Lung (tissue), 12 donors: ENCODE results near the gene ABCA4. TPM values are rescaled to one million over a fixed set of nuclear protein-coding genes. Genes with fewer than 3 reads are reported as not detected.
A peak's percentile ranks its signal among the peaks of the same experiment; 100 is the strongest.

ENCODE experiments used
- ATAC-seq: fragments of 200-7000 bp; cut with Tn5 transposase; one replicate; pipeline ENCODE4 v1.9.1; 2020; ENCODE audit warnings: moderate number of reproducible peaks; ENCODE audit not compliant: insufficient read depth, low FRiP score
- DNase-seq, 3 donors: peaks; one replicate each; pipeline ENCODE4 v3.0.0-alpha.2; 2013 to 2017
- H3K27ac ChIP-seq, 2 donors: one replicate each; pipeline ENCODE4 v1.5.1; 2013; ENCODE audit warnings: mild to moderate bottlenecking in 2 of 2, moderate library complexity in 2 of 2, control low read depth in 1 of 2, inconsistent platforms in 1 of 2, low read depth in 1 of 2, low read length in 1 of 2
- H3K27me3 ChIP-seq, 3 donors: one replicate each; pipeline ENCODE4 v1.5.1; 2013; ENCODE audit warnings: low read length in 2 of 3; ENCODE audit not compliant: control insufficient read depth in 3 of 3, insufficient read depth in 3 of 3
- H3K36me3 ChIP-seq, 4 donors: one replicate each; pipeline ENCODE4 v1.5.1; 2013; ENCODE audit warnings: low read length in 4 of 4, mild to moderate bottlenecking in 1 of 4, moderate library complexity in 1 of 4; ENCODE audit not compliant: control insufficient read depth in 4 of 4, insufficient read depth in 4 of 4
- H3K4me1 ChIP-seq, 5 donors: one replicate each; pipeline ENCODE4 v1.5.1; 2013; ENCODE audit warnings: low read length in 5 of 5, mild to moderate bottlenecking in 2 of 5, moderate library complexity in 1 of 5; ENCODE audit not compliant: control insufficient read depth in 5 of 5, insufficient read depth in 5 of 5
- H3K4me3 ChIP-seq: one replicate; pipeline ENCODE4 v1.5.1; 2013; ENCODE audit warnings: mild to moderate bottlenecking, control low read depth, moderate library complexity
- H3K9ac ChIP-seq, 2 donors: one replicate each; pipeline ENCODE4 v1.5.1; 2013; ENCODE audit warnings: low read length in 2 of 2, control low read depth in 1 of 2; ENCODE audit not compliant: insufficient read depth in 1 of 2
- H3K9me3 ChIP-seq, 4 donors: one replicate each; pipeline ENCODE4 v1.5.1; 2013; ENCODE audit warnings: low read length in 3 of 4, mild to moderate bottlenecking in 1 of 4, moderate library complexity in 1 of 4; ENCODE audit not compliant: control insufficient read depth in 4 of 4, insufficient read depth in 3 of 4
- WGBS, 2 donors: extraction: QIAGEN DNeasy Blood & Tissue Kit; methylation state at CpG; one replicate each; pipeline ENCODE4 v1.1.7; 2013; 5-methylcytosine and 5-hydroxymethylcytosine counted together
- polyA plus RNA-seq, 2 donors: library from polyadenylated mRNA; stranded (reverse); fragments of 200-250 nt; gene quantifications; one replicate each; pipeline ENCODE4 v1.2.1, GENCODE V29; 2013
- total RNA-seq, 2 donors: library from RNA; depleted of rRNA in 1 of 2; stranded (reverse); fragments of >200 nt in 1 of 2; gene quantifications; one replicate each; pipeline ENCODE4 v1.2.1, GENCODE V29; 2014 to 2021
- TF ChIP-seq, protein P1 (sequence below): IDR thresholded peaks from 2 replicates; pipeline ENCODE4 v1.5.1; 2012; ENCODE audit warnings: mild to moderate bottlenecking; ENCODE audit errors: control extremely low read depth, extremely low read depth
- donor health status: control.
- donor health status: control.
- donor health status: Bipolar disorder and iron deficiency.
- donor health status: healthy.
- donor health status: DM: yes; HTN: yes; CAD: no.

The ABCA4 gene
- total and polyA plus RNA-seq, 4 donors: 0.21 to 1.0 (median 0.67) TPM

GRCh38 chr1:93963585-93963984, 157.4 kb downstream of the ABCA4 start:
- TF ChIP-seq, protein P1, sequence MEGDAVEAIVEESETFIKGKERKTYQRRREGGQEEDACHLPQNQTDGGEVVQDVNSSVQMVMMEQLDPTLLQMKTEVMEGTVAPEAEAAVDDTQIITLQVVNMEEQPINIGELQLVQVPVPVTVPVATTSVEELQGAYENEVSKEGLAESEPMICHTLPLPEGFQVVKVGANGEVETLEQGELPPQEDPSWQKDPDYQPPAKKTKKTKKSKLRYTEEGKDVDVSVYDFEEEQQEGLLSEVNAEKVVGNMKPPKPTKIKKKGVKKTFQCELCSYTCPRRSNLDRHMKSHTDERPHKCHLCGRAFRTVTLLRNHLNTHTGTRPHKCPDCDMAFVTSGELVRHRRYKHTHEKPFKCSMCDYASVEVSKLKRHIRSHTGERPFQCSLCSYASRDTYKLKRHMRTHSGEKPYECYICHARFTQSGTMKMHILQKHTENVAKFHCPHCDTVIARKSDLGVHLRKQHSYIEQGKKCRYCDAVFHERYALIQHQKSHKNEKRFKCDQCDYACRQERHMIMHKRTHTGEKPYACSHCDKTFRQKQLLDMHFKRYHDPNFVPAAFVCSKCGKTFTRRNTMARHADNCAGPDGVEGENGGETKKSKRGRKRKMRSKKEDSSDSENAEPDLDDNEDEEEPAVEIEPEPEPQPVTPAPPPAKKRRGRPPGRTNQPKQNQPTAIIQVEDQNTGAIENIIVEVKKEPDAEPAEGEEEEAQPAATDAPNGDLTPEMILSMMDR: no peak
- H3K4me3 ChIP-seq: no peak overlapping the region
- H3K9ac ChIP-seq: no peak overlapping the region
- peaks cover 0 to 2% (median 0%) of the 10 kb centered on the region in 4 donors for H3K9me3 ChIP-seq
- DNase-seq (peak in 1 of 3 donors; percentile 15), ATAC-seq (no peak)
- peaks cover 0 to 1% (median 0%) of the 10 kb centered on the region in 5 donors for H3K4me1 ChIP-seq
- no peaks in the 10 kb centered on the region for H3K27me3 ChIP-seq
- H3K36me3 ChIP-seq: no peaks in the 10 kb centered on the region
- whole genome bisulfite sequencing, 2 donors: 76 to 86% methylated on average over 9 of the region's 9 CpGs
- no peak overlapping the region for H3K27ac ChIP-seq

- H3K4me3 ChIP-seq: no peak overlapping the region
- H3K9ac ChIP-seq: no peak overlapping the region
- TF ChIP-seq, protein P1: no peak
- DNase-seq (no peak), ATAC-seq (no peak)
- WGBS, 2 donors: 92 to 96% methylated on average over 3 of the region's 3 CpGs
- H3K4me1 ChIP-seq: peaks cover 0 to 1% (median 0%) of the 10 kb centered on the region in 5 donors
- peaks cover 0 to 2% (median 0%) of the 10 kb centered on the region in 4 donors for H3K9me3 ChIP-seq
- H3K27me3 ChIP-seq: no peaks in the 10 kb centered on the region
- H3K27ac ChIP-seq: no peak overlapping the region
- H3K36me3 ChIP-seq: no peaks in the 10 kb centered on the region
Measured at GRCh38 chr1:93961906-93962305, 159.0 kb downstream of the ABCA4 start.

DNA sequence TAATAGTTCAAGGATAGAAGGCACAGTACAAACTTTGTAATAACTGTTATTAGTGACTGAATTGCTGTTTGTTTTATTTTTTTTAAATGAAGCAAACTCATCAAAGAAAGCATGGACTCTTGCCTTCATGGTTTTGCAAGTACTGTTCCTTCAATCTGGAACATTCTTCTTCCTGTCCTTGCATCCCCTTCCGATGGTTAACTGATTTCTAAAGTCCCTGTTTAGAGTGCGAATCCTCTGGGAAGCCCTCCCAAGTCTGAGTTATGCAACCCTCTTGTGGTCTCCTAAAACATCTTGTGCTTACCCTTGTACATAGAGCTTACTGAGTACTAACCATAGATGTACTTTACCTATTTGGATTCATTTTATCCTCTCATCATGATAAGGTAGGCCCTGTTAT, 159.5 kb downstream of the ABCA4 start:
- Histone ChIP-seq H3K9me3 (peaks cover 0 to 6% (median under 1%) of the 10 kb centered on the region in 4 donors), H3K36me3 (no peaks in the 10 kb centered on the region), H3K9ac (no peak overlapping the region), H3K4me3 (no peak overlapping the region), H3K27ac (no peak overlapping the region), H3K27me3 (no peaks in the 10 kb centered on the region), H3K4me1 (peaks cover 0 to 1% (median 0%) of the 10 kb centered on the region in 5 donors)
- no peak for ATAC-seq
- WGBS, 2 donors: 68 to 73% methylated on average over 2 of the region's 2 CpGs
- DNase-seq: no peak
- TF ChIP-seq, protein P1: no peak

DNA sequence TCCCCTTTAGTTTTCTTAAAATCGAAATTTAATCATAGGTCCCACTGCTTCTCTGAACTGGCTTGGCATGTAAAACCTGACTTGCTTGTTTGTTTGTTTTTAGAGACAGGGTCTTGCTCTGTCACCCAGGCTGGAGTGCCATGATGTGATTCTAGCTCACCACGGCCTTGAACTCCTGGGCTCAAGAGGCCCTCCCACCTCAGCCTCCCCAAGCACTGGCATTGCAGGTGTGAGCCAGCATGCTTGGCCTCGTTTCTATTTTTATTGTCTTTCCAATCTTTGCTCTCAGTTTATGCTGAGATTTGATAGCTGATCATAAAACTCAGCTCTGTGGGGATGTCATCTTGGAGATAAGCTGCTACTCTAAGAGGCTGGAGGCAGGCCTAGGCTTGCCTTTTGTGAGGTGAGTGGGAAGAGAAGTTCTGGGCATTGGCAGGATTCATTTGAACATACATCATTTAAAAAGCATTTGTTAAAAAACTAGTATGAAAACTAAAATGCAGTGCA, 160.3 kb downstream of the ABCA4 start:
- ATAC-seq (no peak), DNase-seq (no peak)
- TF ChIP-seq, protein P1: no peak
- Histone ChIP-seq H3K27ac (no peak overlapping the region), H3K9ac (no peak overlapping the region), H3K36me3 (no peaks in the 10 kb centered on the region), H3K4me1 (peaks cover 0 to 1% (median 0%) of the 10 kb centered on the region in 5 donors), H3K9me3 (peaks cover 0 to 6% (median 3%) of the 10 kb centered on the region in 4 donors), H3K4me3 (no peak overlapping the region), H3K27me3 (no peaks in the 10 kb centered on the region)
- WGBS, 2 donors: 58 to 82% methylated on average over 3 of the region's 3 CpGs
